GM12878 (cell line): ENCODE data around the gene QRFP.

Experiments
- ASH2L ChIP-seq: fragments of 300-600, 200-600 bp; sonication (generic); IDR thresholded peaks from 2 replicates; pipeline ENCODE4 v1.6.1; 2017; ENCODE audit warnings: low read depth, mild to moderate bottlenecking, borderline replicate concordance
- E2F4 ChIP-seq: IDR thresholded peaks from 2 replicates; pipeline ENCODE4 v1.6.1; 2012; ENCODE audit warnings: low read depth, low read length, improper control_type of control experiment
- EZH2 ChIP-seq: IDR thresholded peaks from 2 replicates; pipeline ENCODE4 v1.6.1; 2012; ENCODE audit warnings: low read depth, mild to moderate bottlenecking, control low read depth, inconsistent platforms, low read length, borderline replicate concordance; ENCODE audit not compliant: control insufficient read depth
- FOS ChIP-seq: IDR thresholded peaks from 3 replicates; pipeline ENCODE4 v1.6.1; 2011; ENCODE audit warnings: borderline replicate concordance; ENCODE audit not compliant: insufficient read length; ENCODE audit errors: extremely low read depth
- IRF5 ChIP-seq: fragments of 450-650 bp; IDR thresholded peaks from 2 replicates; pipeline ENCODE4 v1.6.1; 2017; ENCODE audit warnings: borderline replicate concordance
- POLR2A ChIP-seq: IDR thresholded peaks from 2 replicates; pipeline ENCODE4 v1.6.1; 2011; ENCODE audit warnings: low read depth, mild to moderate bottlenecking, low read length
- RAD21 ChIP-seq: IDR thresholded peaks from 2 replicates; pipeline ENCODE4 v1.6.1; 2011; ENCODE audit warnings: mild to moderate bottlenecking, low read depth, low read length, moderate library complexity; ENCODE audit not compliant: insufficient read depth
- SIN3A ChIP-seq: IDR thresholded peaks from 2 replicates; pipeline ENCODE4 v1.6.1; 2012; ENCODE audit warnings: low read depth, low read length, improper control_type of control experiment
- SMC3 ChIP-seq: IDR thresholded peaks from 2 replicates; pipeline ENCODE4 v1.6.1; 2011; ENCODE audit warnings: low read length, improper control_type of control experiment, borderline replicate concordance
- SUZ12 ChIP-seq: fragments of 200-600 bp; sonication (generic); IDR thresholded peaks from one replicate; pipeline ENCODE4 v1.6.1; 2018; ENCODE audit warnings: antibody characterized with exemption, mild to moderate bottlenecking; ENCODE audit not compliant: unreplicated experiment
- TCF12 ChIP-seq: IDR thresholded peaks from 2 replicates; pipeline ENCODE4 v1.6.1; 2011; ENCODE audit warnings: low read depth, mild to moderate bottlenecking, low read length
- ZBED1 ChIP-seq: IDR thresholded peaks from 2 replicates; pipeline ENCODE4 v1.6.1; 2016; ENCODE audit warnings: borderline replicate concordance
- TF ChIP-seq, protein P1 (sequence below), 3 experiments: IDR thresholded peaks in 2 of 3; conservative IDR thresholded peaks in 1 of 3; 2 replicates each; pipeline ENCODE4 v1.5.1; 2011; ENCODE audit warnings: low read depth in 3 of 3, low read length in 3 of 3, mild to moderate bottlenecking in 3 of 3, control low read depth in 2 of 3, moderate library complexity in 2 of 3, inconsistent platforms in 1 of 3, mixed read lengths in 1 of 3; ENCODE audit not compliant: control insufficient read depth in 2 of 3, insufficient read depth in 1 of 3; ENCODE audit errors: extremely low read depth in 1 of 3

- TF ChIP-seq, protein P1, sequence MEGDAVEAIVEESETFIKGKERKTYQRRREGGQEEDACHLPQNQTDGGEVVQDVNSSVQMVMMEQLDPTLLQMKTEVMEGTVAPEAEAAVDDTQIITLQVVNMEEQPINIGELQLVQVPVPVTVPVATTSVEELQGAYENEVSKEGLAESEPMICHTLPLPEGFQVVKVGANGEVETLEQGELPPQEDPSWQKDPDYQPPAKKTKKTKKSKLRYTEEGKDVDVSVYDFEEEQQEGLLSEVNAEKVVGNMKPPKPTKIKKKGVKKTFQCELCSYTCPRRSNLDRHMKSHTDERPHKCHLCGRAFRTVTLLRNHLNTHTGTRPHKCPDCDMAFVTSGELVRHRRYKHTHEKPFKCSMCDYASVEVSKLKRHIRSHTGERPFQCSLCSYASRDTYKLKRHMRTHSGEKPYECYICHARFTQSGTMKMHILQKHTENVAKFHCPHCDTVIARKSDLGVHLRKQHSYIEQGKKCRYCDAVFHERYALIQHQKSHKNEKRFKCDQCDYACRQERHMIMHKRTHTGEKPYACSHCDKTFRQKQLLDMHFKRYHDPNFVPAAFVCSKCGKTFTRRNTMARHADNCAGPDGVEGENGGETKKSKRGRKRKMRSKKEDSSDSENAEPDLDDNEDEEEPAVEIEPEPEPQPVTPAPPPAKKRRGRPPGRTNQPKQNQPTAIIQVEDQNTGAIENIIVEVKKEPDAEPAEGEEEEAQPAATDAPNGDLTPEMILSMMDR (IDR thresholded peaks at IDR 0.05 in 2 of 3, conservative IDR thresholded peaks at IDR 0.05 in 1 of 3; ENCODE audit: control insufficient read depth in 2 of 3, extremely low read depth in 1 of 3, insufficient read depth in 1 of 3, low read depth in 3 of 3, low read length in 3 of 3) = no peak
- TF ChIP-seq EZH2 (no peak), TCF12 (no peak), SMC3 (no peak), ZBED1 (no peak), IRF5 (no peak), E2F4 (no peak), RAD21 (no peak), FOS (no peak), POLR2A (no peak), SIN3A (no peak), ASH2L (no peak), SUZ12 (no peak)
Observed at GRCh38 chr9:130872508-130872907, 24.1 kb downstream of the QRFP start.
